Glomerular endothelial cell (primary cell): ENCODE results near the gene KCND3. TPM values are rescaled to one million over a fixed set of nuclear protein-coding genes. Genes with fewer than 3 reads are reported as not detected.
"Not testable (repeated sequence)": the region's sequence is repeated elsewhere in the genome, so short reads cannot be mapped to it uniquely, and the experiment has no call there.

Experiments
- DNase-seq: peaks from one replicate; pipeline ENCODE4 v3.0.0-alpha.2; 2011; ENCODE audit warnings: low read depth, low spot score; ENCODE audit errors: extremely low read depth
- total RNA-seq: library from RNA; depleted of rRNA; stranded (reverse); fragments of >200 nt; gene quantifications from 2 replicates; pipeline ENCODE4 v1.2.3, GENCODE V29; 2015

Gene KCND3
- total RNA-seq, 1 donor from 2014 or later = not detected

GRCh38 chr1:111819566-111820263, 169.8 kb downstream of the KCND3 start:
- no peak for DNase-seq

GRCh38 chr1:111818546-111818945, 170.9 kb downstream of the KCND3 start:
- DNase-seq = no peak

GRCh38 chr1:111818081-111818480, 171.4 kb downstream of the KCND3 start:
- no peak for DNase-seq

GRCh38 chr1:111814642-111815041, 174.8 kb downstream of the KCND3 start:
- DNase-seq = no peak

GRCh38 chr1:111814305-111814628, 175.2 kb downstream of the KCND3 start:
- no peak for DNase-seq

GRCh38 chr1:111813440-111814304, 175.8 kb downstream of the KCND3 start:
- no peak for DNase-seq

- DNase-seq = no peak
Measured at GRCh38 chr1:111812306-111812705, 177.2 kb downstream of the KCND3 start.

- DNase-seq = no peak
Measured at GRCh38 chr1:111811891-111812290, 177.6 kb downstream of the KCND3 start.

GRCh38 chr1:111805251-111805650, 184.2 kb downstream of the KCND3 start:
- no peak for DNase-seq

GRCh38 chr1:111804776-111805175, 184.7 kb downstream of the KCND3 start:
- DNase-seq = no peak

GRCh38 chr1:111803951-111804350, 185.5 kb downstream of the KCND3 start:
- DNase-seq = no peak

- no peak for DNase-seq
Measured at GRCh38 chr1:111802984-111803383, 186.5 kb downstream of the KCND3 start.

- no peak for DNase-seq
Measured at GRCh38 chr1:111802110-111802509, 187.4 kb downstream of the KCND3 start.

GRCh38 chr1:111801071-111801850, 188.2 kb downstream of the KCND3 start:
- DNase-seq = no peak

- not testable (repeated sequence) for DNase-seq
Measured at GRCh38 chr1:111799722-111800121, 189.7 kb downstream of the KCND3 start.

GRCh38 chr1:111798580-111798979, 190.9 kb downstream of the KCND3 start:
- DNase-seq = no peak

GRCh38 chr1:111795401-111795800, 194.1 kb downstream of the KCND3 start:
- DNase-seq = no peak

GRCh38 chr1:111793923-111794322, 195.5 kb downstream of the KCND3 start:
- DNase-seq = no peak

GRCh38 chr1:111792249-111792648, 197.2 kb downstream of the KCND3 start:
- no peak for DNase-seq

GRCh38 chr1:111791776-111792175, 197.7 kb downstream of the KCND3 start:
- DNase-seq = no peak

GRCh38 chr1:111789666-111790316, 199.7 kb downstream of the KCND3 start:
- no peak for DNase-seq
